ENCODE data around the gene GSTM4.

The GSTM4 gene

DNA sequence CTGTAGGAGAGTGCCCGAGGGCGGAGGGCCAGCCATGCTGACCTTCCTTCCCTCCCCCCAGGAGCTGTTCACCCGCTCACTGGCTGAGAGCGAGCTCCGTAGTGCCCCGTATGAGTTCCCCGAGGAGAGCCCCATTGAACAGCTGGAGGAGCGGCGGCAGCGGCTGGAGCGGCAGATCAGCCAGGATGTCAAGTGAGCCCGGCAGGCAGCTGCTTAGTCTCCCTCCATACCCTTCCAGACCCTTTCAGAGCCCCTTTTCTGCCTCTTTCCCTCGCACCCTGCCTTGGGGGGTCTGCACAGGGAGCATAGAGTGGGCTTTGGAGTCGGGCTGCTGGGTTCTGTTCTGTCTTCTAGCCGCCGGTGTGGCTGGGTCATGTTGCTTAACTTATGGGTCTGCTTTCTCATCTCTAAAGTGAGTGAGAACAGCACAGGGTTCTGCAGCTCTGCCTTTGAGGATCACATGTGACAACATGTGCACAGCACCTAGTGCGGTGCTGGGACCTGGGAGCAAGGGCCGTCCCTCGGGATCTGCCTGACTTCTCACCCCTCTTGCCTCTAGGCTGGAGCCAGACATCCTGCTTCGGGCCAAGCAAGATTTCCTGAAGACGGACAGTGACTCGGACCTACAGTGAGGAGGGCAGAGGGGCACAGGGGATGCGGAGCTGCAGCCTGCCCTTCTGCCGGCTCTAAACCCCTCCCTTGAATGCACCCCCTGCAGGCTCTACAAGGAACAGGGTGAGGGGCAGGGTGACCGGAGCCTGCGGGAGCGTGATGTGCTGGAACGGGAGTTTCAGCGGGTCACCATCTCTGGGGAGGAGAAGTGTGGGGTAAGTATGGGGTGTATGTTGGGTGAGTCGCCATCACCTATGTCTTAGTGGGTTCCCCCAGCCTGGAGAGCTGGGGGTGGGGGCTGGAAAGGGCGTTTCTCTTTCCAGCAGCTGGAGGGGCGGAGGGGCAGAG is 30.0 kb upstream of the GSTM4 start:
- TF ChIP-seq EZH2phosphoT487 (IDR thresholded peaks at IDR 0.05; ENCODE audit: borderline replicate concordance): no peak
- Histone ChIP-seq H3K4me3 (ENCODE audit: low read length, poor library complexity, severe bottlenecking) (no peak overlapping the region), H4K20me1 (ENCODE audit: insufficient read depth, low read length, poor library complexity, severe bottlenecking) (peaks cover 33% of the 10 kb centered on the region), H3K9me2 (replicated peaks; ENCODE audit: low read depth, low read length) (no peaks in the 10 kb centered on the region), H3K4me2 (ENCODE audit: low read depth, low read length, poor library complexity, severe bottlenecking) (peak overlapping the region; percentile 90), H3K27me3 (ENCODE audit: insufficient read depth, low read length, poor library complexity, severe bottlenecking) (no peaks in the 10 kb centered on the region), H3K36me3 (ENCODE audit: insufficient read depth, low read length) (peaks cover 46% of the 10 kb centered on the region; the same call in 1 of the 2 replicates), H2AFZ (ENCODE audit: low read length) (no peak overlapping the region), H3K9me3 (ENCODE audit: insufficient read depth, low read depth, low read length) (no peaks in the 10 kb centered on the region), H3K4me1 (ENCODE audit: insufficient read depth, low read length, poor library complexity, severe bottlenecking) (peaks cover 36% of the 10 kb centered on the region), H3K79me2 (ENCODE audit: insufficient read depth, low read length) (peaks cover 56% of the 10 kb centered on the region), H3K9ac (ENCODE audit: low read depth, low read length, poor library complexity, severe bottlenecking) (no peak overlapping the region), H3F3A (ENCODE audit: low read depth) (no peaks in the 10 kb centered on the region)

GRCh38 chr1:109626682-109627408 is 29.1 kb upstream of the GSTM4 start:
- TF ChIP-seq, protein P1, sequence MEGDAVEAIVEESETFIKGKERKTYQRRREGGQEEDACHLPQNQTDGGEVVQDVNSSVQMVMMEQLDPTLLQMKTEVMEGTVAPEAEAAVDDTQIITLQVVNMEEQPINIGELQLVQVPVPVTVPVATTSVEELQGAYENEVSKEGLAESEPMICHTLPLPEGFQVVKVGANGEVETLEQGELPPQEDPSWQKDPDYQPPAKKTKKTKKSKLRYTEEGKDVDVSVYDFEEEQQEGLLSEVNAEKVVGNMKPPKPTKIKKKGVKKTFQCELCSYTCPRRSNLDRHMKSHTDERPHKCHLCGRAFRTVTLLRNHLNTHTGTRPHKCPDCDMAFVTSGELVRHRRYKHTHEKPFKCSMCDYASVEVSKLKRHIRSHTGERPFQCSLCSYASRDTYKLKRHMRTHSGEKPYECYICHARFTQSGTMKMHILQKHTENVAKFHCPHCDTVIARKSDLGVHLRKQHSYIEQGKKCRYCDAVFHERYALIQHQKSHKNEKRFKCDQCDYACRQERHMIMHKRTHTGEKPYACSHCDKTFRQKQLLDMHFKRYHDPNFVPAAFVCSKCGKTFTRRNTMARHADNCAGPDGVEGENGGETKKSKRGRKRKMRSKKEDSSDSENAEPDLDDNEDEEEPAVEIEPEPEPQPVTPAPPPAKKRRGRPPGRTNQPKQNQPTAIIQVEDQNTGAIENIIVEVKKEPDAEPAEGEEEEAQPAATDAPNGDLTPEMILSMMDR (conservative IDR thresholded peaks at IDR 0.05; ENCODE audit: low read length): no peak
- no peak for TF ChIP-seq EZH2phosphoT487 (IDR thresholded peaks at IDR 0.05; ENCODE audit: borderline replicate concordance)
- H3K4me3 ChIP-seq (ENCODE audit: low read length, poor library complexity, severe bottlenecking): no peak overlapping the region
- H4K20me1 ChIP-seq (ENCODE audit: insufficient read depth, low read length, poor library complexity, severe bottlenecking): peaks cover 24% of the 10 kb centered on the region
- H2AFZ ChIP-seq (ENCODE audit: low read length): no peak overlapping the region
- H3K79me2 ChIP-seq (ENCODE audit: insufficient read depth, low read length): peaks cover 46% of the 10 kb centered on the region
- H3K36me3 ChIP-seq (ENCODE audit: insufficient read depth, low read length): peaks cover 56% of the 10 kb centered on the region; the same call in 1 of the 2 replicates
- H3K9me2 ChIP-seq (replicated peaks; ENCODE audit: low read depth, low read length): no peaks in the 10 kb centered on the region
- H3K4me1 ChIP-seq (ENCODE audit: insufficient read depth, low read length, poor library complexity, severe bottlenecking): peaks cover 32% of the 10 kb centered on the region
- no peaks in the 10 kb centered on the region for H3F3A ChIP-seq (ENCODE audit: low read depth)
- no peaks in the 10 kb centered on the region for H3K27me3 ChIP-seq (ENCODE audit: insufficient read depth, low read length, poor library complexity, severe bottlenecking)
- H3K9ac ChIP-seq (ENCODE audit: low read depth, low read length, poor library complexity, severe bottlenecking): no peak overlapping the region
- H3K4me2 ChIP-seq (ENCODE audit: low read depth, low read length, poor library complexity, severe bottlenecking): no peak overlapping the region
- no peaks in the 10 kb centered on the region for H3K9me3 ChIP-seq (ENCODE audit: insufficient read depth, low read depth, low read length)

DNA sequence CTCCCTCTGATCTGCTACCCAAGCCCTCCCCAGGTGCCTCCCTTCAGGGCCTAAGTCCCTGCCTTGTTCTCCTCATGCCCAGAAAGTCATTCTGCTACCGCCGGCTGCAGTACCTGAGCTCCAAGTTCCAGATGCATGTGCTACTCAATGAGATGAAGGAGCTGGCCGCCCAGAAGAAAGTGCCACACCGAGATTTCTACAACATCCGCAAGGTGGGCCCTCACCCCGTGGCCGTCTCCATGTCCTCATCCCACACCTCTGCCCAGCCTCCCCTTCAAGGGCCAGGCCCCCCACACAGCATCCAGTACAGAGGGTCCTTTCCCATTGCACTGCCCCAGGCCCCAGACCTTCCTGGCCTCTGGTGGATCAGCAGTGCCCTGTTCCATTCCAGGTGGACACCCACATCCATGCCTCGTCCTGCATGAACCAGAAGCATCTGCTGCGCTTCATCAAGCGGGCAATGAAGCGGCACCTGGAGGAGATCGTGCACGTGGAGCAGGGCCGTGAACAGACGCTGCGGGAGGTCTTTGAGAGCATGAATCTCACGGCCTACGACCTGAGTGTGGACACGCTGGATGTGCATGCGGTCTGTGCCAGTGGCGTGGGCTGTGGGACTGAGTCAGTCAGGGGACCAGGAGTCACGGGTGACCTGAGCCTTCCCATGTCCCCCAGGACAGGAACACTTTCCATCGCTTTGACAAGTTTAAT is 28.1 kb upstream of the GSTM4 start:
- no peak for TF ChIP-seq EZH2phosphoT487 (IDR thresholded peaks at IDR 0.05; ENCODE audit: borderline replicate concordance)
- TF ChIP-seq, protein P1 (conservative IDR thresholded peaks at IDR 0.05; ENCODE audit: low read length): no peak
- Histone ChIP-seq H3K9ac (ENCODE audit: low read depth, low read length, poor library complexity, severe bottlenecking) (no peak overlapping the region), H3K9me3 (ENCODE audit: insufficient read depth, low read depth, low read length) (no peaks in the 10 kb centered on the region), H3K36me3 (ENCODE audit: insufficient read depth, low read length) (peaks cover 58% of the 10 kb centered on the region; the same call in 1 of the 2 replicates), H3K9me2 (replicated peaks; ENCODE audit: low read depth, low read length) (no peaks in the 10 kb centered on the region), H2AFZ (ENCODE audit: low read length) (no peak overlapping the region), H3K4me3 (ENCODE audit: low read length, poor library complexity, severe bottlenecking) (no peak overlapping the region), H3F3A (ENCODE audit: low read depth) (no peaks in the 10 kb centered on the region), H3K4me1 (ENCODE audit: insufficient read depth, low read length, poor library complexity, severe bottlenecking) (peaks cover 22% of the 10 kb centered on the region), H3K27me3 (ENCODE audit: insufficient read depth, low read length, poor library complexity, severe bottlenecking) (no peaks in the 10 kb centered on the region), H3K4me2 (ENCODE audit: low read depth, low read length, poor library complexity, severe bottlenecking) (no peak overlapping the region), H4K20me1 (ENCODE audit: insufficient read depth, low read length, poor library complexity, severe bottlenecking) (peaks cover 17% of the 10 kb centered on the region), H3K79me2 (ENCODE audit: insufficient read depth, low read length) (peaks cover 36% of the 10 kb centered on the region)

Measured in Loucy (cell line).